Measurements from ENCODE around the gene C12orf56.
A peak's percentile ranks its signal among the peaks of the same experiment; 100 is the strongest.

C12orf56 gene

DNA sequence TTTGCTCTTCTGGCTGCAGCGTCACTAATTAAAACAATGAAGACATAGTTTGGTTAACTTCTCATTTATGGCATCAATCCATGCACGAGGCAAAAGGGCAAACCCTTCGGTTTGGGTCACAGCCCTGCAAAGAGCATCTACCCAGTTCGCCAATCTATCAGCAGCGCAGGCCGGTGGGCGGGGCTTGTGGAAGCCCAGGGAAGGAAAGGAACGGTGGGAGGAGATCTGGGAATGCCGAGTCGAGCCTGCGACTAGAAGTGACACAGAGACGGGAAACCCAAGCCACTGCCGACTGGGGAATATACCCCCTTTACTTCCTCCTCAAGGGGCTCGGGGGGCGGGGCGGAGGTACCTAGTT, 168.9 kb downstream of the C12orf56 start:
- Histone ChIP-seq H3K4me3 (ENCODE audit: low read length in 2 of 2) (peak overlapping the region; percentile 79 to 91), H2AFZ (ENCODE audit: low read length) (peak overlapping the region; percentile 95), H3K4me1 (ENCODE audit: control insufficient read depth in 2 of 2, insufficient read depth in 1 of 2, low read depth in 1 of 2, low read length in 2 of 2) (peaks cover 2 to 3% of the 10 kb centered on the region in 2 donors), H3K18ac (ENCODE audit: low read length) (no peak overlapping the region), H4K8ac (ENCODE audit: low read depth, low read length) (no peak overlapping the region), H3K14ac (ENCODE audit: low read length) (no peak overlapping the region), H3K27ac (replicated peaks; ENCODE audit: low read length) (no peak overlapping the region), H4K91ac (ENCODE audit: low read depth, low read length, poor library complexity) (no peak overlapping the region), H2BK120ac (ENCODE audit: low read depth, low read length) (no peak overlapping the region), H2AK5ac (ENCODE audit: low read depth, low read length) (no peak overlapping the region), H2BK12ac (ENCODE audit: low read length) (no peak overlapping the region), H2BK5ac (ENCODE audit: low read length) (no peak overlapping the region), H3K23ac (ENCODE audit: low read depth, low read length, poor library complexity) (no peak overlapping the region), H3K9ac (ENCODE audit: low read depth, low read length, poor library complexity) (peak overlapping the region; percentile 83), H3K4me2 (ENCODE audit: insufficient read depth, low read length, poor library complexity, severe bottlenecking) (peak overlapping the region; percentile 81), H3K27me3 (ENCODE audit: control insufficient read depth in 3 of 3, insufficient read depth in 3 of 3, low read depth in 1 of 3, low read length in 3 of 3) (no peaks in the 10 kb centered on the region), H3K4ac (ENCODE audit: low read length) (no peak overlapping the region), H3K79me1 (ENCODE audit: low read depth, low read length) (no peaks in the 10 kb centered on the region), H3K9me3 (replicated peaks in 1 of 2; ENCODE audit: control insufficient read depth in 2 of 2, insufficient read depth in 1 of 2, low read depth in 1 of 2, low read length in 2 of 2) (no peaks in the 10 kb centered on the region), H2BK15ac (ENCODE audit: low read length) (no peak overlapping the region), H3K36me3 (replicated peaks in 1 of 2; ENCODE audit: control insufficient read depth in 2 of 2, insufficient read depth in 2 of 2, low read length in 2 of 2) (no peaks in the 10 kb centered on the region)
- no CpG with 5 or more reads among the region's 16 CpGs for WGBS, 2 donors (ENCODE audit: extremely low coverage in 2 of 2, insufficient read length in 2 of 2, insufficient replicate concordance in 1 of 2)
- peak; percentile 71 for DNase-seq (ENCODE audit: low spot score)

DNA sequence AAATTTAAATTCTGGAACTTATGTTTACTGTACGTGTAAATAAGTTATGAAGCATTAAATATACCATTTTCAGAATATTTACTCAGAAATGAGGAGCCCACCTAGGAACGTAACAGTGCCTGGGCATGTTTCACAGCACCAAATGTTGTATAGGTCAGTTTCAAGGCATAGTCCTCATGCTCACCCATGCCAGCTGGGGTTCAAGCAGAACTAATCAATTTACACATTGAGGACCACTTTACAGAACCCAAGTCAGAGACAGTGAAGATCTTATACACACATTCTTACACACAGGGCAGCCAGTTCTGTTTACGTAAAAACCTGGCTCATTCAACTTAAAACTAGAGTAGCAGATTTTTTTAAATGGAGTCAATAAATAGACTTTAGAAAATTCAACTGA, 170.5 kb downstream of the C12orf56 start:
- Histone ChIP-seq H3K14ac (ENCODE audit: low read length) (no peak overlapping the region), H3K9me3 (replicated peaks in 1 of 2; ENCODE audit: control insufficient read depth in 2 of 2, insufficient read depth in 1 of 2, low read depth in 1 of 2, low read length in 2 of 2) (no peaks in the 10 kb centered on the region), H2AFZ (ENCODE audit: low read length) (peak overlapping the region; percentile 11), H3K23ac (ENCODE audit: low read depth, low read length, poor library complexity) (no peak overlapping the region), H3K27me3 (ENCODE audit: control insufficient read depth in 3 of 3, insufficient read depth in 3 of 3, low read depth in 1 of 3, low read length in 3 of 3) (no peaks in the 10 kb centered on the region), H2AK5ac (ENCODE audit: low read depth, low read length) (no peak overlapping the region), H3K4ac (ENCODE audit: low read length) (no peak overlapping the region), H2BK120ac (ENCODE audit: low read depth, low read length) (no peak overlapping the region), H3K79me1 (ENCODE audit: low read depth, low read length) (no peaks in the 10 kb centered on the region), H4K91ac (ENCODE audit: low read depth, low read length, poor library complexity) (no peak overlapping the region), H3K18ac (ENCODE audit: low read length) (no peak overlapping the region), H2BK5ac (ENCODE audit: low read length) (no peak overlapping the region), H3K4me1 (ENCODE audit: control insufficient read depth in 2 of 2, insufficient read depth in 1 of 2, low read depth in 1 of 2, low read length in 2 of 2) (peaks cover 2 to 3% of the 10 kb centered on the region in 2 donors), H3K36me3 (replicated peaks in 1 of 2; ENCODE audit: control insufficient read depth in 2 of 2, insufficient read depth in 2 of 2, low read length in 2 of 2) (peaks cover 0 to 2% of the 10 kb centered on the region in 2 donors), H3K4me2 (ENCODE audit: insufficient read depth, low read length, poor library complexity, severe bottlenecking) (no peak overlapping the region), H3K27ac (replicated peaks; ENCODE audit: low read length) (no peak overlapping the region), H2BK15ac (ENCODE audit: low read length) (no peak overlapping the region), H3K9ac (ENCODE audit: low read depth, low read length, poor library complexity) (no peak overlapping the region), H4K8ac (ENCODE audit: low read depth, low read length) (no peak overlapping the region), H2BK12ac (ENCODE audit: low read length) (no peak overlapping the region), H3K4me3 (ENCODE audit: low read length in 2 of 2) (no peak overlapping the region)
- DNase-seq (ENCODE audit: low spot score): no peak
- WGBS, 2 donors (ENCODE audit: extremely low coverage in 2 of 2, insufficient read length in 2 of 2, insufficient replicate concordance in 1 of 2): no CpG with 5 or more reads among the region's 3 CpGs

DNA sequence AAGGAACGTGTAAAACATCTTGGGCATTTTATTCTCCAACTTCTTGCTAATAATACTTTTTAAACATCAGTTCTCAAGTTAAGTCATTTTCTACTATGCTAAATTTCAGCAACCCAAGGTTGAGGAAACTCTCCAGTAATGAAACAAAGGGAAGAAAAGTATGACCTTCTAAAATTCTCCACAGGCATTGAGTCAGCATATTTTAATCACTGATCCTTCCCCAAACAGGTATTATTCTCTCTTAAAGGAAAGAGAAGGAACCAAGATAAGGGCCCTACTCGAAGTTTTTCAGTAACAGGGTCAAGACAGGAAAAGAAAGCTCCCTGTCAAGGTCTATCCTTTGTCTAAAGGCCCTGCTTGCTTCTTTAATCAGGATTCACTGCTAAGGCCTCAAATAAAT, 171.4 kb downstream of the C12orf56 start:
- H3K14ac ChIP-seq (ENCODE audit: low read length): no peak overlapping the region
- DNase-seq (ENCODE audit: low spot score): no peak
- H3K27ac ChIP-seq (replicated peaks; ENCODE audit: low read length): no peak overlapping the region
- WGBS, 2 donors (ENCODE audit: extremely low coverage in 2 of 2, insufficient read length in 2 of 2, insufficient replicate concordance in 1 of 2): no CpG with 5 or more reads among the region's 2 CpGs
- H2BK12ac ChIP-seq (ENCODE audit: low read length): no peak overlapping the region
- H3K36me3 ChIP-seq (replicated peaks in 1 of 2; ENCODE audit: control insufficient read depth in 2 of 2, insufficient read depth in 2 of 2, low read length in 2 of 2): peaks cover 0 to 2% of the 10 kb centered on the region in 2 donors
- H2BK120ac ChIP-seq (ENCODE audit: low read depth, low read length): no peak overlapping the region
- H3K4me1 ChIP-seq (ENCODE audit: control insufficient read depth in 2 of 2, insufficient read depth in 1 of 2, low read depth in 1 of 2, low read length in 2 of 2): peaks cover 2 to 3% of the 10 kb centered on the region in 2 donors
- H3K4me3 ChIP-seq (ENCODE audit: low read length in 2 of 2): no peak overlapping the region
- H3K4me2 ChIP-seq (ENCODE audit: insufficient read depth, low read length, poor library complexity, severe bottlenecking): no peak overlapping the region
- no peaks in the 10 kb centered on the region for H3K27me3 ChIP-seq (ENCODE audit: control insufficient read depth in 3 of 3, insufficient read depth in 3 of 3, low read depth in 1 of 3, low read length in 3 of 3)
- no peak overlapping the region for H2AK5ac ChIP-seq (ENCODE audit: low read depth, low read length)
- no peak overlapping the region for H3K18ac ChIP-seq (ENCODE audit: low read length)
- no peak overlapping the region for H3K23ac ChIP-seq (ENCODE audit: low read depth, low read length, poor library complexity)
- H2BK5ac ChIP-seq (ENCODE audit: low read length): no peak overlapping the region
- no peaks in the 10 kb centered on the region for H3K9me3 ChIP-seq (replicated peaks in 1 of 2; ENCODE audit: control insufficient read depth in 2 of 2, insufficient read depth in 1 of 2, low read depth in 1 of 2, low read length in 2 of 2)
- H2BK15ac ChIP-seq (ENCODE audit: low read length): no peak overlapping the region
- no peak overlapping the region for H4K8ac ChIP-seq (ENCODE audit: low read depth, low read length)
- H4K91ac ChIP-seq (ENCODE audit: low read depth, low read length, poor library complexity): no peak overlapping the region
- H3K9ac ChIP-seq (ENCODE audit: low read depth, low read length, poor library complexity): no peak overlapping the region
- H2AFZ ChIP-seq (ENCODE audit: low read length): peak overlapping the region; percentile 42
- no peak overlapping the region for H3K4ac ChIP-seq (ENCODE audit: low read length)
- H3K79me1 ChIP-seq (ENCODE audit: low read depth, low read length): no peaks in the 10 kb centered on the region

DNA sequence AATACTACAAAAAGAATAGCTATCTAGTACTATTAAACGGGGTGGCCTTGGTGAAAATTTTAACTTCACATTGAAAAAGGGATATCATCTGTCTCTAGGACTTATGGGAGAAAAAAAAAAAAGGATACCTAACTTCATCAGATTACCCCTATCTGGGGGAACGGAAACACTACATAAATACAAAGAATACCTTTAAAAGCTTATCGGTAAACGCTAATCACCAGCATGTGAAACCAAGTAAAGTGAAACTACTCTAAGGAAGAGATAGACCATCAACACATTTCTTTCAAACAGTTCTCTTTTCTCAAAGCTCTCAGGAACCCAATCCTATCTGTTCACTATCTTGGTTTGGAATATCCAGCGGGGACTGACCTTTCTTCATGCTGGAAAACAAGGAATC, 172.0 kb downstream of the C12orf56 start:
- no peak for DNase-seq (ENCODE audit: low spot score)
- WGBS, 2 donors (ENCODE audit: extremely low coverage in 2 of 2, insufficient read length in 2 of 2, insufficient replicate concordance in 1 of 2): no CpG with 5 or more reads among the region's 5 CpGs
- Histone ChIP-seq H3K27me3 (ENCODE audit: control insufficient read depth in 3 of 3, insufficient read depth in 3 of 3, low read depth in 1 of 3, low read length in 3 of 3) (no peaks in the 10 kb centered on the region), H2AK5ac (ENCODE audit: low read depth, low read length) (no peak overlapping the region), H3K79me1 (ENCODE audit: low read depth, low read length) (no peaks in the 10 kb centered on the region), H3K4ac (ENCODE audit: low read length) (no peak overlapping the region), H3K9ac (ENCODE audit: low read depth, low read length, poor library complexity) (no peak overlapping the region), H3K14ac (ENCODE audit: low read length) (no peak overlapping the region), H2BK5ac (ENCODE audit: low read length) (no peak overlapping the region), H2BK12ac (ENCODE audit: low read length) (no peak overlapping the region), H3K4me1 (ENCODE audit: control insufficient read depth in 2 of 2, insufficient read depth in 1 of 2, low read depth in 1 of 2, low read length in 2 of 2) (peaks cover 2 to 3% of the 10 kb centered on the region in 2 donors), H2AFZ (ENCODE audit: low read length) (no peak overlapping the region), H2BK15ac (ENCODE audit: low read length) (no peak overlapping the region), H3K18ac (ENCODE audit: low read length) (no peak overlapping the region), H3K4me2 (ENCODE audit: insufficient read depth, low read length, poor library complexity, severe bottlenecking) (no peak overlapping the region), H3K27ac (replicated peaks; ENCODE audit: low read length) (no peak overlapping the region), H3K9me3 (replicated peaks in 1 of 2; ENCODE audit: control insufficient read depth in 2 of 2, insufficient read depth in 1 of 2, low read depth in 1 of 2, low read length in 2 of 2) (no peaks in the 10 kb centered on the region), H3K36me3 (replicated peaks in 1 of 2; ENCODE audit: control insufficient read depth in 2 of 2, insufficient read depth in 2 of 2, low read length in 2 of 2) (peaks cover 0 to 2% of the 10 kb centered on the region in 2 donors), H3K23ac (ENCODE audit: low read depth, low read length, poor library complexity) (no peak overlapping the region), H4K91ac (ENCODE audit: low read depth, low read length, poor library complexity) (no peak overlapping the region), H4K8ac (ENCODE audit: low read depth, low read length) (no peak overlapping the region), H2BK120ac (ENCODE audit: low read depth, low read length) (no peak overlapping the region), H3K4me3 (ENCODE audit: low read length in 2 of 2) (no peak overlapping the region)
